H1 (cell line): ENCODE measurements around the gene THBD. TPM values are rescaled to one million over a fixed set of nuclear protein-coding genes. Genes with fewer than 3 reads are reported as not detected.

Experiments used
- CHD7 ChIP-seq: fragments of 300-600 bp; sonication (generic); IDR thresholded peaks from 2 replicates; pipeline ENCODE4 v1.7.1; 2012; ENCODE audit warnings: low read length, moderate library complexity, mild to moderate bottlenecking, inconsistent platforms; ENCODE audit not compliant: insufficient replicate concordance
- KDM5A ChIP-seq: fragments of 200-600 bp; IDR thresholded peaks from 2 replicates; pipeline ENCODE4 v1.7.1; 2012; ENCODE audit warnings: mild to moderate bottlenecking, low read length, inconsistent platforms, mixed read lengths
- RBBP5 ChIP-seq: IDR thresholded peaks from 2 replicates; pipeline ENCODE4 v1.7.1; 2012; ENCODE audit warnings: low read depth, mild to moderate bottlenecking, inconsistent platforms, low read length, moderate library complexity, borderline replicate concordance
- TAF1 ChIP-seq: IDR thresholded peaks from 2 replicates; pipeline ENCODE4 v1.6.1; 2011; ENCODE audit warnings: mild to moderate bottlenecking, low read depth, low read length
- polyA plus RNA-seq, 7 experiments: library from polyadenylated mRNA; depleted of rRNA in 3 of 7; stranded (reverse) in 5 of 7; unstranded in 2 of 7; fragments of >200 nt in 5 of 7; fragments of 200-250 nt in 2 of 7; gene quantifications; 1 replicate in 5 of 7; 2 replicates in 1 of 7; 4 replicates in 1 of 7; pipeline versions ENCODE4 v1.2.1 to v1.2.3, GENCODE V29; 2011 to 2013; ENCODE audit warnings: missing spikeins in 2 of 7, mixed read lengths in 2 of 7
- total RNA-seq: library from RNA; stranded (reverse); fragmentation: NEBNext Ultra II Directional; extraction: Animal tissue kit (Norgen Biotek cat#: 25700); gene quantifications from 2 replicates; pipeline ENCODE4 v1.2.1, GENCODE V29; 2021

Gene THBD
- total and polyA plus RNA-seq, 2 of the 8 experiments (the other 6 are each of a cell fraction or from before 2014, with no cell fraction given): 0.21 to 0.43 TPM

DNA sequence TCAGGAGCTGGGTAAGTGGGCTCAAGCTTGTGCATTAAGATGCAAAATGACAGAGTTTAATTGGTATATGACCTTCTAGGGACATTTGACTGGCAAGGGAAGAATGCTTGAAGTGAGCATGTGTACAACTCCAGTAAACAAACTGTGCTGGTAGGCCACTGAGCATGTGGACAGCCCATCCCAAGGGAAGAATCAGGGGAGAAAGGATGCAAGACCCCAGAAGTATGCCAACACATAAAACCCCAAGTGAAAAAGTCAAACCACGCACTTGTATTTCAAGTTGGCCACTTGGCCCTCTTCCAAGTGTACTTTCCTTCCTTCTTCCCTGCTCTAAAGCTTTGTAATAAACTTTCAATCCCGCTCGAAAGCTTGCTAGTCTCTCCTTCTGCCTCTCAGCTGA is 10.4 kb upstream of the THBD start (continued):
- TF ChIP-seq RBBP5 (no peak), TAF1 (no peak), KDM5A (no peak), CHD7 (no peak)
